SU-DHL-6 (cell line): ENCODE data around the gene CEP72.
"Not testable (repeated sequence)": the region's sequence is repeated elsewhere in the genome, so short reads cannot be mapped to it uniquely, and the experiment has no call there.

ENCODE experiments used
- H2AFZ ChIP-seq: fragments of 200-600 bp; sonication (generic); 2 replicates; pipeline ENCODE4 v1.6.1; 2014; ENCODE audit warnings: low read depth, mild to moderate bottlenecking, moderate library complexity, mixed read lengths, antibody characterized with exemption, low read length; ENCODE audit not compliant: severe bottlenecking
- H3F3A ChIP-seq: fragments of 200-600 bp; shearing (Covaris generic); 2 replicates; pipeline ENCODE4 v1.6.0; 2016; ENCODE audit warnings: antibody characterized with exemption, mild to moderate bottlenecking; ENCODE audit not compliant: insufficient read depth
- H3K27ac ChIP-seq: fragments of 200-600 bp; sonication (generic); 2 replicates; pipeline ENCODE4 v1.5.1; 2016; ENCODE audit warnings: low read depth, mild to moderate bottlenecking, low read length, moderate library complexity, mixed read lengths
- H3K27me3 ChIP-seq: fragments of 200-600 bp; sonication (generic), shearing (Covaris generic); 2 replicates; pipeline ENCODE4 v1.6.0; 2014; ENCODE audit warnings: mild to moderate bottlenecking, low read length
- H3K36me3 ChIP-seq: fragments of 200-600 bp; sonication (generic); 2 replicates; pipeline ENCODE4 v1.6.1; 2014; ENCODE audit warnings: mild to moderate bottlenecking, low read length, mixed read lengths
- H3K4me2 ChIP-seq: fragments of 300-600, 200-600 bp; shearing (Covaris generic), sonication (generic); 2 replicates; pipeline ENCODE4 v1.6.0; 2014; ENCODE audit warnings: low read length, low read depth, mild to moderate bottlenecking; ENCODE audit not compliant: poor library complexity, severe bottlenecking
- H3K4me3 ChIP-seq: fragments of 200-600 bp; sonication (generic); 2 replicates; pipeline ENCODE4 v1.5.1; 2014; ENCODE audit warnings: antibody characterized with exemption, low read length, mild to moderate bottlenecking, mixed read lengths; ENCODE audit not compliant: insufficient read depth, poor library complexity, severe bottlenecking
- H3K79me2 ChIP-seq: fragments of 200-600 bp; sonication (generic); 2 replicates; pipeline ENCODE4 v1.6.1; 2014; ENCODE audit warnings: mild to moderate bottlenecking, low read length, moderate library complexity; ENCODE audit not compliant: insufficient read depth
- H3K9ac ChIP-seq: fragments of 200-600 bp; sonication (generic); 2 replicates; pipeline ENCODE4 v1.7.0; 2014; ENCODE audit warnings: mild to moderate bottlenecking, low read length
- H3K9me2 ChIP-seq: fragments of 200-600 bp; sonication (generic); replicated peaks from 2 replicates; pipeline ENCODE4 v1.6.1; 2014; ENCODE audit warnings: low read length; ENCODE audit not compliant: insufficient read depth
- H3K9me3 ChIP-seq: fragments of 200-600 bp; sonication (generic); 2 replicates; pipeline ENCODE4 v1.6.1; 2014; ENCODE audit warnings: low read length, mixed read lengths; ENCODE audit not compliant: insufficient read depth
- H4K20me1 ChIP-seq: fragments of 200-600 bp; sonication (generic); 2 replicates; pipeline ENCODE4 v1.6.1; 2014; ENCODE audit warnings: low read depth, mild to moderate bottlenecking, antibody characterized with exemption, low read length, moderate library complexity, mixed read lengths
- CTCF ChIP-seq: fragments of 200-600 bp; sonication (generic); IDR thresholded peaks from one replicate; pipeline ENCODE4 v1.5.1; 2017; ENCODE audit warnings: antibody characterized with exemption, mild to moderate bottlenecking, low read length, moderate library complexity; ENCODE audit not compliant: insufficient read depth, poor library complexity, severe bottlenecking
- EZH2phosphoT487 ChIP-seq: fragments of 200-600 bp; sonication (generic), shearing (Covaris generic); conservative IDR thresholded peaks from 2 replicates; pipeline ENCODE4 v1.6.1; 2018; ENCODE audit warnings: mild to moderate bottlenecking, antibody characterized with exemption, low read length, moderate library complexity, mixed read lengths

CEP72 gene

DNA sequence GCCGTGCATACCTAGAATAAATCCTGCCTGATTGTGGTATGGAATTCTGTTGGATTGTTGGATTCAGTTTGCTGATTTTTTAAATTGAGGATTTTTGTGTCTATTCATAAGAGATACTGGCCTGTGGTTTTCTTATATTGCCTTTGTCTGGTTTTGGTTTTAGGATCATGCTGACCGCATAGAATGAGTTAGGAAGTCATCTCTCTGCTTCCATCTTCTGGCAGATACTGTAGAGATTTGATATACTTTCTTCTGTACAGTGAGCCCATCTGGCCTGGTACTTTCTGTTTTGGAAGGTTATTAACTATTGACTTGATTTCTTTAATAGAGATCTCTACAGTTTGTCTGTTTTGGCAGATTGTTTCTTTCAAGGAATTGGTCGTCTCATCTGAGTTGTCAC, 14.7 kb downstream of the CEP72 start:
- no peaks in the 10 kb centered on the region for H4K20me1 ChIP-seq
- H3K9me2 ChIP-seq, result no peaks in the 10 kb centered on the region
- no peak overlapping the region for H2AFZ ChIP-seq
- H3K27ac ChIP-seq, result no peak overlapping the region
- no peaks in the 10 kb centered on the region for H3F3A ChIP-seq
- no peak overlapping the region for H3K4me3 ChIP-seq
- H3K79me2 ChIP-seq, result no peaks in the 10 kb centered on the region
- TF ChIP-seq EZH2phosphoT487 (no peak), CTCF (no peak)
- no peaks in the 10 kb centered on the region for H3K27me3 ChIP-seq
- no peak overlapping the region for H3K4me2 ChIP-seq
- no peaks in the 10 kb centered on the region; the same call in 1 of the 2 replicates for H3K36me3 ChIP-seq
- H3K9me3 ChIP-seq, result no peaks in the 10 kb centered on the region
- no peak overlapping the region for H3K9ac ChIP-seq

GRCh38 chr5:627840-628239, 15.7 kb downstream of the CEP72 start:
- Histone ChIP-seq H3K9me2 (no peaks in the 10 kb centered on the region), H3K9ac (no peak overlapping the region), H3K4me3 (no peak overlapping the region), H3F3A (no peaks in the 10 kb centered on the region), H3K27ac (no peak overlapping the region), H3K9me3 (no peaks in the 10 kb centered on the region), H4K20me1 (no peaks in the 10 kb centered on the region), H3K36me3 (no peaks in the 10 kb centered on the region; the same call in 1 of the 2 replicates), H3K79me2 (no peaks in the 10 kb centered on the region), H3K27me3 (no peaks in the 10 kb centered on the region), H3K4me2 (no peak overlapping the region), H2AFZ (no peak overlapping the region)
- TF ChIP-seq EZH2phosphoT487 (no peak), CTCF (no peak)

- not testable (repeated sequence) for H3K27ac ChIP-seq, H3K9ac ChIP-seq, H3K27me3 ChIP-seq, H3K79me2 ChIP-seq, H3K4me2 ChIP-seq, H3F3A ChIP-seq, H3K4me3 ChIP-seq, H3K36me3 ChIP-seq, H2AFZ ChIP-seq, H4K20me1 ChIP-seq, H3K9me2 ChIP-seq, H3K9me3 ChIP-seq
Observed at GRCh38 chr5:628351-629205, 16.4 kb downstream of the CEP72 start.

GRCh38 chr5:633501-633955, 21.4 kb downstream of the CEP72 start:
- Histone ChIP-seq H3F3A (no peaks in the 10 kb centered on the region), H3K27ac (no peak overlapping the region), H3K36me3 (no peaks in the 10 kb centered on the region), H3K9me2 (no peaks in the 10 kb centered on the region), H3K79me2 (no peaks in the 10 kb centered on the region), H3K9me3 (no peaks in the 10 kb centered on the region), H2AFZ (no peak overlapping the region), H3K9ac (no peak overlapping the region), H4K20me1 (no peaks in the 10 kb centered on the region), H3K27me3 (no peaks in the 10 kb centered on the region), H3K4me3 (no peak overlapping the region), H3K4me2 (no peak overlapping the region)
- TF ChIP-seq CTCF (no peak), EZH2phosphoT487 (no peak)
